Parathyroid adenoma (tissue), 2 donors: ENCODE data around the gene TEX264.
"Not testable (repeated sequence)": the region's sequence is repeated elsewhere in the genome, so short reads cannot be mapped to it uniquely, and the experiment has no call there.

Experiments used
- H2AFZ ChIP-seq: fragments of 300-600 bp; sonication (generic); one replicate; pipeline ENCODE4 v1.7.0; 2017; ENCODE audit warnings: antibody characterized with exemption, mild to moderate bottlenecking
- H3K27ac ChIP-seq: fragments of 300-600 bp; sonication (generic); one replicate; pipeline ENCODE4 v1.7.0; 2017
- H3K27me3 ChIP-seq: fragments of 300-600 bp; sonication (generic); one replicate; pipeline ENCODE4 v1.7.0; 2017; ENCODE audit warnings: low read length; ENCODE audit not compliant: control insufficient read depth, insufficient read depth
- H3K36me3 ChIP-seq: fragments of 300-600 bp; sonication (generic); one replicate; pipeline ENCODE4 v1.7.0; 2017; ENCODE audit warnings: low read length; ENCODE audit not compliant: control insufficient read depth, insufficient read depth
- H3K4me1 ChIP-seq: fragments of 300-600 bp; sonication (generic); one replicate; pipeline ENCODE4 v1.7.0; 2017; ENCODE audit warnings: control low read depth
- H3K4me2 ChIP-seq: fragments of 300-600 bp; sonication (generic); one replicate; pipeline ENCODE4 v1.7.0; 2017; ENCODE audit warnings: low read length
- H3K4me3 ChIP-seq: fragments of 300-600 bp; sonication (generic); one replicate; pipeline ENCODE4 v1.7.0; 2017; ENCODE audit warnings: low read depth, low read length
- H3K79me2 ChIP-seq: fragments of 300-600 bp; sonication (generic); one replicate; pipeline ENCODE4 v1.7.0; 2017; ENCODE audit warnings: control low read depth
- H3K9ac ChIP-seq: fragments of 300-600 bp; sonication (generic); one replicate; pipeline ENCODE4 v1.7.0; 2017; ENCODE audit warnings: mild to moderate bottlenecking
- H3K9me3 ChIP-seq: fragments of 300-600 bp; sonication (generic); one replicate; pipeline ENCODE4 v1.7.0; 2017; ENCODE audit warnings: low read length; ENCODE audit not compliant: control insufficient read depth
- TF ChIP-seq, protein P1 (sequence below): fragments of 300-600 bp; sonication (generic); IDR thresholded peaks from one replicate; pipeline ENCODE4 v1.7.0; 2017; ENCODE audit warnings: antibody characterized with exemption, mild to moderate bottlenecking
- donor health status: primary hyperparathyroidism.

Gene TEX264

GRCh38 chr3:51735950-51736349 is 64.9 kb downstream of the TEX264 start:
- Histone ChIP-seq H3K4me1 (no peaks in the 10 kb centered on the region), H3K4me2 (no peak overlapping the region), H3K27ac (no peak overlapping the region), H2AFZ (no peak overlapping the region), H3K9ac (no peak overlapping the region), H3K9me3 (no peaks in the 10 kb centered on the region), H3K27me3 (no peaks in the 10 kb centered on the region), H3K36me3 (no peaks in the 10 kb centered on the region), H3K79me2 (no peaks in the 10 kb centered on the region), H3K4me3 (no peak overlapping the region)
- TF ChIP-seq, protein P1, sequence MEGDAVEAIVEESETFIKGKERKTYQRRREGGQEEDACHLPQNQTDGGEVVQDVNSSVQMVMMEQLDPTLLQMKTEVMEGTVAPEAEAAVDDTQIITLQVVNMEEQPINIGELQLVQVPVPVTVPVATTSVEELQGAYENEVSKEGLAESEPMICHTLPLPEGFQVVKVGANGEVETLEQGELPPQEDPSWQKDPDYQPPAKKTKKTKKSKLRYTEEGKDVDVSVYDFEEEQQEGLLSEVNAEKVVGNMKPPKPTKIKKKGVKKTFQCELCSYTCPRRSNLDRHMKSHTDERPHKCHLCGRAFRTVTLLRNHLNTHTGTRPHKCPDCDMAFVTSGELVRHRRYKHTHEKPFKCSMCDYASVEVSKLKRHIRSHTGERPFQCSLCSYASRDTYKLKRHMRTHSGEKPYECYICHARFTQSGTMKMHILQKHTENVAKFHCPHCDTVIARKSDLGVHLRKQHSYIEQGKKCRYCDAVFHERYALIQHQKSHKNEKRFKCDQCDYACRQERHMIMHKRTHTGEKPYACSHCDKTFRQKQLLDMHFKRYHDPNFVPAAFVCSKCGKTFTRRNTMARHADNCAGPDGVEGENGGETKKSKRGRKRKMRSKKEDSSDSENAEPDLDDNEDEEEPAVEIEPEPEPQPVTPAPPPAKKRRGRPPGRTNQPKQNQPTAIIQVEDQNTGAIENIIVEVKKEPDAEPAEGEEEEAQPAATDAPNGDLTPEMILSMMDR: no peak

GRCh38 chr3:51739110-51739509 is 68.1 kb downstream of the TEX264 start:
- Histone ChIP-seq H3K36me3 (no peaks in the 10 kb centered on the region), H3K4me1 (no peaks in the 10 kb centered on the region), H3K4me2 (no peak overlapping the region), H2AFZ (no peak overlapping the region), H3K9ac (no peak overlapping the region), H3K4me3 (no peak overlapping the region), H3K9me3 (no peaks in the 10 kb centered on the region), H3K27me3 (no peaks in the 10 kb centered on the region), H3K27ac (no peak overlapping the region), H3K79me2 (no peaks in the 10 kb centered on the region)
- TF ChIP-seq, protein P1: no peak

DNA sequence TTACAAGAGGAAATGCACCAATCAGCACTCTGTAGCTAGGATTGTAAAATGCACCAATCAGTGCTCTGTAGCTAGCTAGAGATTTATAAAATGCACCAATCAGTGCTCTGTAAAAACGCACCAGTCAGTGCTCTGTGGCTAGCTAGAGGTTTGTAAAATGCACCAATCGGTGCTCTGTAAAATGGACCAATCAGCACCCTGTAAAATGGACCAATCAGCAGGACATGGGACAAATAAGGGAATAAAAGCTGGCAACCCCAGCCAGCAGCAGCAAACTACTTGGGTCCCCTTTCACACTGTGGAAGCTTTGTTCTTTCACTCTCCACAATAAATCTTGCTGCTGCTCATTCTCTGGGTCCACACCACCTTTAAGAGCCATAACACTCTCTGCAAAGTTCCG is 71.3 kb downstream of the TEX264 start:
- not testable (repeated sequence) for H3K4me3 ChIP-seq, H3K36me3 ChIP-seq, H3K4me1 ChIP-seq, H2AFZ ChIP-seq, H3K27ac ChIP-seq, H3K9ac ChIP-seq, H3K4me2 ChIP-seq, H3K9me3 ChIP-seq, H3K79me2 ChIP-seq, H3K27me3 ChIP-seq

DNA sequence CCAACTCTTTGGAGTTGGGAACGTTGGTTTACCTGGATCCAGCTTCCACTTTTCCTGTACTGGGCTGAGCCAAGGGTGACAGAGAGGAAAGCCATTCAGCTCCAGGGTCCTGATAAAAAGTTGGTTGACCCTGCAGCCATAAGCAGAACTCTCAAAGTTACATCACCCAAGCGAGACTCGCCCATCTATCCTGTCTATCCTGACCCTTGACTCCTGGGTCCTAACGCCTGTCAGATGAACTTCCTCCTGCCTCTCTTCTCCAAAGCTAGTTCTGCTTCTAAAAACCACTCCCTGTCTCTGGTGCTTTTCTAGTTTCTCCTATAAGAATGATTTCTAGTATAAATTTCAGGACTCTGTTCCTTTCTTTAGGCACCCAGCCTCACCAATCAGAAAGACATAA is 71.9 kb downstream of the TEX264 start:
- not testable (repeated sequence) for H3K4me1 ChIP-seq, H3K4me3 ChIP-seq, H3K4me2 ChIP-seq, H3K79me2 ChIP-seq, H3K36me3 ChIP-seq, H3K27ac ChIP-seq, H3K9me3 ChIP-seq, H2AFZ ChIP-seq, H3K27me3 ChIP-seq, H3K9ac ChIP-seq

DNA sequence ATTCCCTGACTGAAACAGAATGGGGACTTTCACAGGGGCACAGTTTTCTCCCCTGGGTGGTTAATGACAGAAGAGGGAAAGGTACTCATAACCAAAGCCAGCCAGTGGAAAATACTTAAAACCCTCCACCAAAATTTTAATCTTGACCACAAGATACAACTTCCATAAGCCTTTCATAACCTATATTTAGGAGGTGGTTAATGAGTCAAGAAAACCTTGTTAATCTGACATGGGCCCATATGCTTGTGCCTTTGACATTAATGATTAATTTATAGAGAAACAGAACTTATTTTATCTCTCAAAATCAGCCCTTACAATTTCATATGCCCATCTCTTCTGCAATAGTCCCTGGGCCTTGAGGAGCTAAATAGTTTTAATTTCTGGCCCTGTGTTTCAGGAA is 76.8 kb downstream of the TEX264 start:
- Histone ChIP-seq H3K27me3 (no peaks in the 10 kb centered on the region), H2AFZ (no peak overlapping the region), H3K4me3 (no peak overlapping the region), H3K36me3 (no peaks in the 10 kb centered on the region), H3K79me2 (no peaks in the 10 kb centered on the region), H3K4me1 (no peaks in the 10 kb centered on the region), H3K27ac (no peak overlapping the region), H3K9me3 (no peaks in the 10 kb centered on the region), H3K9ac (no peak overlapping the region), H3K4me2 (no peak overlapping the region)
- TF ChIP-seq, protein P1: no peak

- Histone ChIP-seq H3K27me3 (no peaks in the 10 kb centered on the region), H3K4me2 (no peak overlapping the region), H3K4me1 (no peaks in the 10 kb centered on the region), H3K9me3 (no peaks in the 10 kb centered on the region), H3K27ac (no peak overlapping the region), H2AFZ (no peak overlapping the region), H3K4me3 (no peak overlapping the region), H3K36me3 (no peaks in the 10 kb centered on the region), H3K9ac (no peak overlapping the region), H3K79me2 (no peaks in the 10 kb centered on the region)
- TF ChIP-seq, protein P1: no peak
These were observed 77.3 kb downstream of the TEX264 start for GRCh38 chr3:51748327-51748726.
